Bone marrow (tissue), 2 donors: ENCODE results near the gene IQGAP2.
"Not testable (repeated sequence)": the region's sequence is repeated elsewhere in the genome, so short reads cannot be mapped to it uniquely, and the experiment has no call there.

Source experiments
- DNase-seq, 2 donors: peaks; one replicate each; lab custom pipeline; 2025; lab: John Stamatoyannopoulos, UW

IQGAP2 gene, protein sequence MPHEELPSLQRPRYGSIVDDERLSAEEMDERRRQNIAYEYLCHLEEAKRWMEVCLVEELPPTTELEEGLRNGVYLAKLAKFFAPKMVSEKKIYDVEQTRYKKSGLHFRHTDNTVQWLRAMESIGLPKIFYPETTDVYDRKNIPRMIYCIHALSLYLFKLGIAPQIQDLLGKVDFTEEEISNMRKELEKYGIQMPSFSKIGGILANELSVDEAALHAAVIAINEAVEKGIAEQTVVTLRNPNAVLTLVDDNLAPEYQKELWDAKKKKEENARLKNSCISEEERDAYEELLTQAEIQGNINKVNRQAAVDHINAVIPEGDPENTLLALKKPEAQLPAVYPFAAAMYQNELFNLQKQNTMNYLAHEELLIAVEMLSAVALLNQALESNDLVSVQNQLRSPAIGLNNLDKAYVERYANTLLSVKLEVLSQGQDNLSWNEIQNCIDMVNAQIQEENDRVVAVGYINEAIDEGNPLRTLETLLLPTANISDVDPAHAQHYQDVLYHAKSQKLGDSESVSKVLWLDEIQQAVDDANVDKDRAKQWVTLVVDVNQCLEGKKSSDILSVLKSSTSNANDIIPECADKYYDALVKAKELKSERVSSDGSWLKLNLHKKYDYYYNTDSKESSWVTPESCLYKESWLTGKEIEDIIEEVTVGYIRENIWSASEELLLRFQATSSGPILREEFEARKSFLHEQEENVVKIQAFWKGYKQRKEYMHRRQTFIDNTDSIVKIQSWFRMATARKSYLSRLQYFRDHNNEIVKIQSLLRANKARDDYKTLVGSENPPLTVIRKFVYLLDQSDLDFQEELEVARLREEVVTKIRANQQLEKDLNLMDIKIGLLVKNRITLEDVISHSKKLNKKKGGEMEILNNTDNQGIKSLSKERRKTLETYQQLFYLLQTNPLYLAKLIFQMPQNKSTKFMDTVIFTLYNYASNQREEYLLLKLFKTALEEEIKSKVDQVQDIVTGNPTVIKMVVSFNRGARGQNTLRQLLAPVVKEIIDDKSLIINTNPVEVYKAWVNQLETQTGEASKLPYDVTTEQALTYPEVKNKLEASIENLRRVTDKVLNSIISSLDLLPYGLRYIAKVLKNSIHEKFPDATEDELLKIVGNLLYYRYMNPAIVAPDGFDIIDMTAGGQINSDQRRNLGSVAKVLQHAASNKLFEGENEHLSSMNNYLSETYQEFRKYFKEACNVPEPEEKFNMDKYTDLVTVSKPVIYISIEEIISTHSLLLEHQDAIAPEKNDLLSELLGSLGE (N-terminal part only)

DNA sequence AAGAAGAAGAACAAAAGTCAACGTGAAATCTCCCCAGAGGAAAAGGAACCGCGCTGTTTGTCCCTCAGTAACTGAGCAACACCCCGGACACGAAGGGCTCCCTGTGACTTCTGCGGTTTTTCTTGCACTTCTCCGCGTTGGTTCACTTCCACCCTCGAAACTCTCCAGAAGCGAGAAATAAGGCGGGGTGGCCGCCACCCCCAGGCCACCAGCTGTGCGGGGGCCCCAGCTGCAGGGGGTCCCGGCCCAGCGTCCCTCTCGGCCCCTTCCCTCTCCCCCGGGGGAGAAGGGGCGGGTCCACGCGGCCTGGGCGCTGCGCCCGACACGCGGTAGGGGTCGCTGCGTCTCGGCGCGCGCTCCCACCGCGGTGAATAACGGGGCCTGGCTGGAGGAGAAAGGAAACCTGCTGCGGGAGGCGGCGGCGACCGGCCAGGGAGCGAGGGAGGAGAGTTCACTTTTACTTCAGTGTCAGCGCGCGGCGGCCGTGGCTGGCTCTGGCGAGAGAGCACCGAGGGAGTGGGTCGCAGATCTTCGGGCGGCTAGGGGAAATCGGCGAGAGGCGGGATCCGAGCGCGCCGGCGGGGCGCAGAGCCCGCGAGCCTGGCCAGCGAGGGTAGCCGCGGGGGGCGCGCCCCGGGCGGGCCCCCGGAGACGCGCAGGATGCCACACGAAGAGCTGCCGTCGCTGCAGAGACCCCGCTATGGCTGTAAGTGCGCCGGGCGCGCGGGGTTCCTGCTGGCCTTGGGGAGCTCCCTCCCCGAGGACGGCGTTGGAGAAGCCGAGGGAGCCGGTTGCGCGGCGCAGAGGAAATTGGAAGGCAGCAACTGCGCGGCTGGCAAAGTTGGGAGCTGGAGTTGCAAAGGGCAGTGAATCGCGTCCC, at the start of gene IQGAP2:
Gene IQGAP2 (plus strand): TSS at position 400 of the 880 bp plus-strand sequence. CDS start 261 bp downstream, at position 661.
- peak; percentile 75 to 94 for DNase-seq

DNA sequence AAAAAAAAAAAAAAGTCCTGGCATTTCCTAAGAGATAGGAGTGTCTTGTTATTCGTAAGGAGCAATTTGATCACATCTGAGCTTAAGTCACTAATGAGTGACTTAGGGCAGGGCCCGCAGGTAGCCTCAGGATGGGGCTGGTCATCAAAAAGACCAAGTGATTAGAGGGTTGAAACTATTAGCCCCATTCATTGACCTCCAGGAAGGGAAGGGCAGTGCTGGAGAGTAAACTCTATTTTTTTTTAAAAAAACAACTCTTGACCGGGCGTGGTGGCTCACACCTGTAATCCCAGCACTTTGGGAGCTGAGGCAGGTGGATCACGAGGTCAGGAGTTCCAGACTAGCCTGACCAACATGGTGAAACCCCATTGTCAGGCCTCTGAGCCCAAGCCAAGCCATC, 46.2 kb upstream of the IQGAP2 start:
- no peak for DNase-seq

DNA sequence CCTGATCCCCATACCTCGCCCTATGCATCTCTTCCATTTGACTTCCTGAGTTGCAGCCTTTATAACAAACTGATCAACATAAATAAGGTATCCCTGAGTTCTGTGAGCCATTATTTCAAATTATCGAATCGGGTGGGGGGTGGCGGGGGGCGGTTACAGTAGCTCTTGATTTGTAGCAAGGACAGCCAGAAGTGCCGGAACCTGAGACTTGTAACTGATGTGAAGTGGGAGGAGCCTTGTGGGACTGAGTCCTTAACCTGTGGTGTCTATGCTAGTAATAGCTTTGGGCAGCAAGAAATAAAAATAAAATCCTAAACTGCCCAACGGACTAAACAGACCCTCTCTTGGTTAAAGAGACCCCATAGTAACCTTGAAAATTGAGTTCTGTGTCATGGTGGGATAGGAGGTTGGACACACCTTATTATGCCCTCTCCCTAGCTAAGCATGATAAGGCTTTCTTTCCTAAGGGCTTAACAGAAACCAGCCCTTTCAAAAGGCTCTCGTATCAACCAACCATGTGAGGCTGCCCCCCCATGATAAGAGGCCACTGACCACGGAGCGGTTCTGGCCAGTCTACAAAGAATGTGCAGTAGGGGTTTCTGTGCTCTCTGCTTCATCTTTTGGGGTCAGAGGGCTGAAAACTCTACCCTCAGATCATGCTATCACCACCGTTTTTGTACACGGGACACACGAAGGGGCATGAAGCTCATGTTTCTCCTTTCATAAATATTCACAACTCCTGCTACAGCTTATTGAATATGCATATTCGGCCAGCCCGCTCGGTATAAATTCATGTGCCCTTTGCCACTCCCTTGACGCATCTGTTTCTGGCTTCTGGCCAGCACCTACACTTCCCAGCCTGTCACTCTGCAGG, 39.5 kb upstream of the IQGAP2 start:
- no peak for DNase-seq

DNA sequence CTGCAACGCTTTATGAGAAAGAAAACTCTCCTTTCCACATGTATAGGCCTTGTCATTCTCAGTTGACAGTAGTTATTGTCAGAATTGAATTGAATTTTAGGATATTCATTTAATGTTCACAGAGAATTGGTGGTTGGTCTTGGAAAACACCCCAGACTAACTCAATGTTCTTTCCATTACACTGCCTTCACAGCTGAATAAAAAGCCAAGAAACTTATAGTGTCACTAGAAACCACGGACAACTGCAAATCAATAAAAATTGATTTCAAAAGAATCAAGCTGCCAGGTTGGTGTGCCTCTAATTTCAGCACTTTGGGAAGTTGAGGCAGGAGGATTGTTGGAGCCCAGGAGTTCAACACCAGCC, 38.9 kb upstream of the IQGAP2 start:
- DNase-seq = no peak

DNA sequence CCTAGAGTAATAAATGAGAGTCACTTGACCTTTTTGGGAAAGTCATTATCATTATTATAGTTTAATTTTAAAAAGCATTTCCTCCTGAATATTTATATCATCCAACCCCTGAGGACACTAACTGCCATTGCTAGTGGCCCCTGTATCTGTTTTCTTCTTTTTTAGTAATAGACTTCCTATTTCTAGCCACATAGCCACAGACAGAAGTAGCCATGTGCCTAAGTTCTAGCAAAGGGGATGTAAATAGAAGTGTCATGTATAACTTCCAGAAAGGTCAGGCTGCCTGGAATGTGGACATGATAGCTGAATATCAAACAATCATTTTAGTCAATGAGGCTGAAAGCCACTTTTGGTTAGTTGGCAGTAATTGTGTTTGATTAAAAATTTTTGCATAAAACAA, 37.5 kb upstream of the IQGAP2 start:
- DNase-seq = peak in 1 of 2 donors; percentile 5

DNA sequence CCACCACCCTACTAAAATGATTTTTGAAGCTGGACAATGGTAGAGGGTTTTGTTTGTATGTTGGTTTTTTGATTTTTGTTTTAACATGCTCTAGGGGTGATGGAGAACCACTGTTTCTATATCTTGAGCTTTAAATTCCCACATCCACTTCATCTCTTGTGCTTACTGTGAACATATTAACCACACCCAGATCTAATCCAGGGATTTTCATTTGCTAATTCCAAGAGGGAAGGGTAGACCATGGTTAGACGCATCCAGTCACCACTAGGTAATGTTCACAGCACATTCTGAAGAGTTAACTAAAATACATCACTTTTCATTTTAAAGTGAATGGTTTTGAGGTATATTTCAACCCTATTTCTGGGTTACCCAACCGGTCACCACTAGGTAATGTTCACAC, 36.5 kb upstream of the IQGAP2 start:
- no peak for DNase-seq

DNA sequence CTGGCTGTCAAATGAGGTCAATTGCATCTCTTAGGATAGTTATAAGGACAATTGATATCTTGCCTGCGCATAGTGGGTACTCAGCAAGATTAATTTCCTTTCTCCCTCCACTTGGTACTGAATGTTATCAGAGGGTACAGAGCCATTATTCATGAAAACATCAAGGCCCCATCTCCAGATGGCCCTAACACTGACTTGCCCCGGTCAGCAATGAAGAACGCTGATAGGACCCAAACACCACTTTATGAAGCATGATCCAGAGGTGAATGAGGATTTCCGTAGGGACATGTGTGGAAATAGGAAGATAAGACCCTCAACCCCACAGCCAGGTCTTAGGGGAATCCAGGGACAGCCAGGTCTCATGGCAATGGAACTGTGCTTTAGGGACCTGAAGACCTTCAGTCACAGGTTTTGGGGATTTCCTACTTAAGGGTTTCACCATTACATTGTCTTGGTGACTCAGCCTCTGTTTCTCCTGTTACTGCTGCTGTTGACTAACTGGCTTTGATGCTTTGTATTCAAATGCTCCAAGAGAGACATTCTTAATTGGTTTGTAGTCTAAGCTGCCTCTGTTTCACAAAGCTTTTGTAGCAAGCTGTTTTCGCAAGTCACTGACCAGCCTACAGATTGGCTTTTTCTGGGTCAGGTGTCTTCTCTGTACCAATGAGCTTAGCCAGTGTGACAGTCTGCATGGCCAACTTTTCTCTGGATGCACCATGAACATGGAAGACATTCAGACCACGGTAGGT, 35.3 kb upstream of the IQGAP2 start:
- peak in 1 of 2 donors; percentile 27 for DNase-seq

DNA sequence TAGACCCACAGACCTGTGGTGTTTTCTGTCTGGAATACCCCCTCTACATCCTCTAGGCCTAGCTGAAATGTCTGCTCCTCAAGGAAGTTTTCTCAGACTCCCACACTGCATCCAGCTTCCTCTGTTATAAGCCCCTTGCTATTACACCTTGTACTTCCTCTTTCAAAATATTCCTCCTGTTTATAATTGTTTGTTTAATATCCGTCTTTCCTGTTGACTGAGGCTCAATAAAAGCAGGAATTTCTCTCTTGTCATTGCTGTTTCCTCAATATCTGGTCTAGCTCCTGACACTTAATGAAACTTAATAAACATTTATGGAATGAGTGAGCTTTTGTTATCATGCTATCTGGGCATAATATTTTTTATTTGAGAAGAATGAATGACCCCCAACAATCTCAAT, 34.1 kb upstream of the IQGAP2 start:
- no peak for DNase-seq

DNA sequence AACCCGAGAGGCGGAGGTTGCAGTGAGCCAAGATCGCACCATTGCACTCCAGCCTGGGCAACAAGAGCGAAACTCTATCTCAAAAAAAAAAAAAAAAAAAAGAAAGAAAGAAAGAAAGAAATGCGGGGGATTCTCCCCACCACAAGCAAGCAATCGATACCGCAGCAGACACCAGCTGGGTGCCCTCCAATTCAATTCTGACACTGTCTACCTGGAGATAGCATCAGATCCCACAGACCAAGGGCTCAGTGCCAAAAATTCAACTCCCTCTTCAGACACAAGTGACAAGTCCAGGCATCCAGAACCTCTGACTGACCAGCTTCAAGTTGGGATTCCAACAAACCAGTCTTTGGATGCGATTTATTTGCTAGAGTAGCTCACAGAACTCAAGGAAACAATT, 33.4 kb upstream of the IQGAP2 start:
- DNase-seq = not testable (repeated sequence)

DNA sequence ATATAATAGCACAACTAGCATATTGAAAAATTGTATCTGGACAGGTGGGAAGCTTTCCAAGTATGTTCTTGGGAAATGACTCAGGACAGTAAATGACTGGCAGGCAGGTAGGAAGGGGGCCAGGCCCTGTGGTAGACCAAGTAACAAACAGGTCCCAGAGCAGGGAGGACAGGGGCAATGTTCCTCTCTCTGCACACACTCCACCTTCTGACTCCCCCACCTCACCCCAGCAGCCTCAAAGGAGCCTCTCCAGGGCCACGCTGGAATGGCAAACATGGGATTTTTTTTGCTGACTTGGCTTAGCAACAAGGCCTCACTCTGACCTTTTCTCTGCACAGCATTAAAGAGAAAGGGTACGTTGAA, 31.1 kb upstream of the IQGAP2 start:
- DNase-seq = no peak

DNA sequence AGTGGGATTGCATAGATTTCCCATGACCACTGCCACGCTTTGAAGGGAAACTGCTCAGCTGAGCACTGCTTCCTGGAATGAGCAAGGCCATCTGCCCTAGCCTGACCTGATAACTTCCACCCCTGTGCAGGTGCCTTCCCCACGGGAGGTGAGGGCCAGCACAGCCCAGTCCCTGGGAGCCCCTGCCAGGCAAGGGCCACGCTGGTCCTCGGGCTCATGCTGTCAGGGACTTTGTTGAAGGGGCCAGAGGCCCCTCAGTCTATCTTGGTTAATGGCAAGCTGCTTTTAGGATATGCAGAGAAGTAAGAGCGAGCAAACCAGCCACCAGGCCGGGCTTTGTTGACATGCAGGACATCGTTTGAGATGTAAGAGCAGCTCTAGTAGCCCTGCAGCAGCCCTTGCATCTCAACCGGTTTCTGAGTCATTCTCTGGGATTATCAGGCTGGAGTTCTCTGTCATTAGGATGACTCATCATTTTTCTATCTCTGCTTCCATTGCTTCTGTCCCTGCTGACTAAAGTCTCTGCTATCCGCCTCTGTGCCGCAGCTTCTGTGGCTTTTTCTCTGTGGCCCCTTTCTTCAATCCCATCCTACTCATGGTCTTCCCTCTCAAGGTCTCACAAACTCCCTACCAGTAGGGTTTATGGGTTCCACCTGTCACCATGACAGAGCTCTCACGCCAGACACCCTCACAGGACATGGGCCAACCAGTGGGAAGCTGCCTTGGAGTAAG, 30.6 kb upstream of the IQGAP2 start:
- peak in 1 of 2 donors; percentile 39 for DNase-seq

DNA sequence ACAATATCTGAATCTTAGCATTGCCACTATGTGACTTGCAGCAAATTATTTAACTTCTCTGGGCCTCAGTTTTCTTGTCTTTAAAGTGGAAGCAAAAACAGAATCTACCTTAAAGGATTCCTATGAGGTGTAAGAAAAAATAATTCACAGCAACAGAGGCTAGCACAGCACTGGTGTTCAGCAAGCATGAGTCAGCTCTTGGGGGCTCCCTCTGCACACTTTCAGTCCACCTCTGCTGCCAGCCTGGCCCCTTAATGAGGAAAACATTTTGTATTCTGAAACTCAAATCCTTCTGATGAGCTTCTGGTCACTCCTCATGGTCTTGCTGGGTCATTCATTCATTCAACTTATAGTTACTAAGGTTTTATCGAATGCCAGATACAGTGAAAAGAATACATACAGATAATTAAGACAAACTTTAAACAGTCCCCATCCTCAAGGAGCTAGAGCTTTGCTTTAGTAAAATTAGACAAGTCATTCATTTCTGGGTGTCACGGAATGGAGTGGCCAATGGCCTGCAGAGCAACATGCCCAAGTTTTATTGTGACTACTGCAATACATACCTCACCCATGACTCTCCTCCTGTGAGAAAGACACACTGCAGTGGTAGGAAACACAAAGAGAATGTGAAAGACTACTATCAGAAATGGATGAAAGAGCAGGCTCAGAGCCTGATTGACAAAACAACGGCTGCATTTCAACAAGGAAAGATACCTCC, 26.8 kb upstream of the IQGAP2 start:
- peak in 1 of 2 donors; percentile 50 for DNase-seq

DNA sequence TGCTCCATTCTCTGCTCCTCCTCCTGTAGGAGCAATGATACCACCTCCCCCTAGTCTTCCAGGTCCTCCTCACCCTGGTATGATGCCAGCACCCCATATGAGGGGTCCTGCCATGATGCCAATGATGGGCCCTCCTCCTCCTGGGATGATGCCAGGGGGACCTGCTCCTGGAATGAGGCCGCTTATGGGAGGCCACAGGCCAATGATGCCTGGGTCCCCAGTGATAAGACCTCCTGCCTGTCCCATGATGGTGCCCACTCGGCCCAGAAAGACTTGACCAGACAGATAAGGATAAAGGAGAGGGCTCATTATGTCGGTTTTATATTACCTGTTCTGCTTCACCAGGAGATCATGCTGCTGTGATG, 26.2 kb upstream of the IQGAP2 start:
- no peak for DNase-seq

DNA sequence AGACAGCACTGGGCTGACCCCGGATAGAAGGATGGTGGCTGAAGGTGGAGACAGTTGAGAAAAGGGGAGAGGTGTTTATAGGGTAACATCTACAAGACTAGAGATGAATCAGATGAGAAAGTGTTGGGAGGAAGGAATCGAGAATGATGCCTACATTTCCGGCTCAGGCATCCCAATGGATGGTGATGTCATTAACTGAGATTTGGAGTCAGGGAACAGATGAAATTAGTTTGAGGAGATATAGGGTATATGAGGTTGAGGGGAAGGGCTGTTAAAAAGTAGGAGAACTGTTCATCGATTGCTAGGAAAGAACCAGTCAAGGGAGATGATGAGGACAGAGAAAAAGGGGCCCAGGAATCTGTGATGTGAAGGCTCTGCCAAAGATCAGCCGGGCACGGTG, 24.7 kb upstream of the IQGAP2 start:
- no peak for DNase-seq

DNA sequence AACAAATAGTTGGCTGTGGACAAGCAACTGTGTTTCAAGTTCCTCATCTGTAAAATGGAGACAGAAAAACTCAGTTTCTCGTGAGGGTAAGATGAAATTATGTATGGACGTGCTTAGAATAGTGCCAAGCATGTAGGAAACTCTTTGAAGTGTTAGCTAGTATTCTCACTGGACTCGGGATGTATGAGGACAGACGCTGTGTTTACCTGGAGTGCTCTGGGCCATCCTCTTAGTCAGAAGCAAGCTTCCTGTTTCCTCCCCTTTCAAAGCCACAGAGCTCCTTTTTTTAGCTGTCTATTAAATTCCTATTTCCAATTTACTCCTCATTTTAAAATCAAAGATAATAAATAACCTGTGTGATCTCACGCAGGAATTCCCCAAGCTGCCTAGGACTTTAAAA, 23.8 kb upstream of the IQGAP2 start:
- DNase-seq = peak in 1 of 2 donors; percentile 35

DNA sequence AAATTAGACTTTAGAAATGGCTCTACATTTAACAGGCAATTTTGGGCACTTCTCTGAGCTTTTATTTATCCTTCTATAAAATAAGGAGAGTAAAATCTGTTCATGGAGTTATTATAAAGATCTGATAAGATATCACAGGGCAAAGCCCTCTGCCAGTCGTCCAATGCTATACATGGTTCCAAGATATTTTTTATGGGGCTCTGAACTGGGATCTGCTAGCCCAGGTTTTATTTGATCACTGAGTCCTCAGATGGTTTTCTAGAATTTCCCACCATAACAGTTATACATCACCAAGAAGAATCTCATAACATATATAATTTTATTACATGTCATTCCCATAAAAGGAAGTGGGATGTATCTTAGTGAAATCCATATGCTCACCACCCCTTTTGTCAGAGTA, 23.2 kb upstream of the IQGAP2 start:
- DNase-seq = peak in 1 of 2 donors; percentile 2

DNA sequence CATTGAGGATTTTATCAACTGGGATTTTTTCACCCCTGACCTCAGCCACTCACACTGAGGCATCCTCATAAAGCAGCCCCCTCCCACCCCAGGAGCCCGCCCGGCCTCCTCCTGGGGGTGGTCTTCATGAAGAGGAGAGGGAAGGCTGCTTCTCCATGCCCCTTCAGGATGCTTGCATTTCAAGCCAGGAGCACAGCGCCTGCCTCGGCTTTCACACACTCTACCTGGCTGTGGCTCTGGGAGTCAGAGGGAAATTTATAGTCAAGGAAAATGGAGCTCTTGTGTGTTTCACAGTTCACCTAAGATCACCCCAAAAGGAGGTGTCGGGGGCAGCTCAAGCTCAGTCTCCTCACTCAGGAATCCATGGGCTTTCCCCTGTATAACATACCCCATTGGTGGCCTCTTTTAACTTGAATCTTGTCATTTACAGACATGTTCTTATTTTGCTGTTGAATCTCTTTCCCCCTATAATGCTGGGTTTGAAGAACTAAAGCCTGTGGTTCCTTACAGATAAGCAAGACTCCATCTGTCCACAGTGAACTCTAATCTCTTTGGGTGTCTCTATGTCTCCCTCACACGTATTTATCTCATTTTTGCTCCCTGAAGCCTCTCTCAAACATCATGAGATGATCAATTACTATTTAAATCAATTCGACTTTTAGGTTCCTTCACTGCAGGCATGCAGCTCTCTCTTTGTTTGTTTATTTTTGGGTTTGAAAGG, 22.6 kb upstream of the IQGAP2 start:
- DNase-seq = no peak
